ENCODE results near the gene SLC7A11.

DNA sequence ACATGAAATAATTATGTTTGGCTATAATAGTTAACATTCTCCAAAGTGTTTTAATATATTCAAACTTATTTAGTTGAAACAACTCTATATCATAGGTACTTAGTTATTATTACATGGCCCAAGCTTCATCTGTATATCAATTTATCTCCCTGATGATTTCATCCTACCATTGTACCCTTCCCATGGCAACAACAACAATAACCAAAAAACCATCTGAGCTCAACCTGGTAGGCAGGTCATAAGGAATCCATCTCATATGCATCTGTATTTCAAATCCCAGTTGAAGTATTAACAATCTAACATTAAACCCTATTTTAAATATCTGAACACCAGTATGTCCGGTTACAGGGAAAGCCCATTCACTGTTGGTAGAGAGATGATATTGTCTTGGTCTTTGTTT is 33.1 kb upstream of the SLC7A11 start:
- TF ChIP-seq, protein P1, sequence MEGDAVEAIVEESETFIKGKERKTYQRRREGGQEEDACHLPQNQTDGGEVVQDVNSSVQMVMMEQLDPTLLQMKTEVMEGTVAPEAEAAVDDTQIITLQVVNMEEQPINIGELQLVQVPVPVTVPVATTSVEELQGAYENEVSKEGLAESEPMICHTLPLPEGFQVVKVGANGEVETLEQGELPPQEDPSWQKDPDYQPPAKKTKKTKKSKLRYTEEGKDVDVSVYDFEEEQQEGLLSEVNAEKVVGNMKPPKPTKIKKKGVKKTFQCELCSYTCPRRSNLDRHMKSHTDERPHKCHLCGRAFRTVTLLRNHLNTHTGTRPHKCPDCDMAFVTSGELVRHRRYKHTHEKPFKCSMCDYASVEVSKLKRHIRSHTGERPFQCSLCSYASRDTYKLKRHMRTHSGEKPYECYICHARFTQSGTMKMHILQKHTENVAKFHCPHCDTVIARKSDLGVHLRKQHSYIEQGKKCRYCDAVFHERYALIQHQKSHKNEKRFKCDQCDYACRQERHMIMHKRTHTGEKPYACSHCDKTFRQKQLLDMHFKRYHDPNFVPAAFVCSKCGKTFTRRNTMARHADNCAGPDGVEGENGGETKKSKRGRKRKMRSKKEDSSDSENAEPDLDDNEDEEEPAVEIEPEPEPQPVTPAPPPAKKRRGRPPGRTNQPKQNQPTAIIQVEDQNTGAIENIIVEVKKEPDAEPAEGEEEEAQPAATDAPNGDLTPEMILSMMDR (conservative IDR thresholded peaks at IDR 0.05 in 1 of 2, IDR thresholded peaks at IDR 0.05 in 1 of 2; ENCODE audit: low read depth in 1 of 2, low read length in 2 of 2), result no peak
- no peak for TF ChIP-seq EZH2 (IDR thresholded peaks at IDR 0.05; ENCODE audit: low read length, missing control alignments)
